G401 (cell line): ENCODE results near the gene PRPS1L1. TPM values are rescaled to one million over a fixed set of nuclear protein-coding genes. Genes with fewer than 3 reads are reported as not detected.

Experiments
- DNase-seq: peaks from one replicate; pipeline ENCODE4 v3.0.0-alpha.2; 2015; ENCODE audit warnings: low spot score
- in situ Hi-C: cut with HindIII; loops from 2 replicates; pipeline ENCODE4 v1.10.0; 2016; ENCODE audit warnings: low sequenced_read_pairs, mixed read lengths
- total RNA-seq: library from RNA; depleted of rRNA; stranded (reverse); fragments of >200 nt; shearing (Covaris generic); gene quantifications from 2 replicates; pipeline ENCODE4 v1.2.3, GENCODE V29; 2014

Gene PRPS1L1
- total RNA-seq, 1 experiment from 2014 or later = not detected

- in situ Hi-C loops = no loop called here
- DNase-seq = no peak
Observed at GRCh38 chr7:18018296-18019215, 9.1 kb downstream of the PRPS1L1 start.

- DNase-seq = no peak
- in situ Hi-C loops = no loop called here
Observed at GRCh38 chr7:18016547-18017444, 10.8 kb downstream of the PRPS1L1 start.

- in situ Hi-C loops = no loop called here
- DNase-seq = no peak
Observed at GRCh38 chr7:18013936-18014335, 13.7 kb downstream of the PRPS1L1 start.

GRCh38 chr7:18004372-18004771 is 23.3 kb downstream of the PRPS1L1 start:
- in situ Hi-C loops = no loop called here
- DNase-seq = no peak

GRCh38 chr7:18003286-18003994 is 24.2 kb downstream of the PRPS1L1 start:
- DNase-seq = peak; percentile 2
- in situ Hi-C loops = no loop called here

- in situ Hi-C loops = no loop called here
- DNase-seq = no peak
Observed at GRCh38 chr7:17998692-17999091, 29.0 kb downstream of the PRPS1L1 start.

- in situ Hi-C loops = no loop called here
- DNase-seq = no peak
Observed at GRCh38 chr7:17996442-17997223, 31.0 kb downstream of the PRPS1L1 start.

GRCh38 chr7:17996040-17996439 is 31.6 kb downstream of the PRPS1L1 start:
- DNase-seq = no peak
- in situ Hi-C loops = no loop called here

GRCh38 chr7:17994079-17994850 is 33.4 kb downstream of the PRPS1L1 start:
- DNase-seq = no peak
- in situ Hi-C loops = no loop called here

GRCh38 chr7:17991866-17992648 is 35.6 kb downstream of the PRPS1L1 start:
- no peak for DNase-seq
- in situ Hi-C loops = no loop called here

- in situ Hi-C loops = no loop called here
- no peak for DNase-seq
Observed at GRCh38 chr7:17990761-17991160, 36.9 kb downstream of the PRPS1L1 start.

GRCh38 chr7:17989546-17989945 is 38.1 kb downstream of the PRPS1L1 start:
- in situ Hi-C loops = no loop called here
- no peak for DNase-seq

- DNase-seq = no peak
- in situ Hi-C loops = no loop called here
Observed at GRCh38 chr7:17988858-17989257, 38.8 kb downstream of the PRPS1L1 start.

- no peak for DNase-seq
- in situ Hi-C loops = no loop called here
Observed at GRCh38 chr7:17988141-17988540, 39.5 kb downstream of the PRPS1L1 start.

GRCh38 chr7:17986851-17987250 is 40.8 kb downstream of the PRPS1L1 start:
- in situ Hi-C loops = no loop called here
- no peak for DNase-seq

- in situ Hi-C loops = no loop called here
- no peak for DNase-seq
Observed at GRCh38 chr7:17985473-17986239, 42.0 kb downstream of the PRPS1L1 start.

GRCh38 chr7:17984288-17984687 is 43.4 kb downstream of the PRPS1L1 start:
- in situ Hi-C loops = no loop called here
- no peak for DNase-seq
